ENCODE data around the gene OPN1MW. TPM values are rescaled to one million over a fixed set of nuclear protein-coding genes. Genes with fewer than 3 reads are reported as not detected.
"Not testable (repeated sequence)": the region's sequence is repeated elsewhere in the genome, so short reads cannot be mapped to it uniquely, and the experiment has no call there.

Gene OPN1MW
- total and polyA plus RNA-seq, 2 of the 13 experiments (the other 11 are each of a cell fraction or from before 2014, with no cell fraction given), result not detected

GRCh38 chrX:154219456-154219855, 37.1 kb downstream of the OPN1MW start, which contains the start of gene OPN1MW2:
TSS of gene OPN1MW2 (plus strand) at chrX:154219756. CDS start at chrX:154219816, 60 bp downstream.
- H3K4me3 ChIP-seq (replicated peaks in 1 of 3; ENCODE audit: insufficient read depth in 1 of 3, low read depth in 2 of 3, low read length in 3 of 3); intact Hi-C loops (cut with micrococcal nuclease; ENCODE audit: unreplicated experiment); H4K20me1 ChIP-seq (ENCODE audit: insufficient read depth, low read length); H3K27ac ChIP-seq (ENCODE audit: extremely low read length, insufficient read depth, low read length); H3K27me3 ChIP-seq (ENCODE audit: control insufficient read depth in 1 of 2, insufficient read depth in 2 of 2, low read length in 2 of 2); H3K4me1 ChIP-seq (ENCODE audit: insufficient read depth, low read length); FAIRE-seq; POLR2A ChIA-PET; H2AFZ ChIP-seq (ENCODE audit: low read length); H3K9me3 ChIP-seq (ENCODE audit: low read length); H3K79me2 ChIP-seq (ENCODE audit: insufficient read depth, low read length); DNase-seq (ENCODE audit: low spot score); CTCF ChIA-PET (ENCODE audit: low intra/inter-chr PET ratio, low total read pairs); H3K4me2 ChIP-seq (ENCODE audit: low read depth, low read length); BruUV-seq (replicated peaks); H3K36me3 ChIP-seq (replicated peaks in 1 of 2; ENCODE audit: control insufficient read depth in 1 of 2, insufficient read depth in 2 of 2, low read length in 2 of 2); H3K9ac ChIP-seq (ENCODE audit: insufficient read depth, low read depth, low read length); in situ Hi-C loops (cut with HindIII; ENCODE audit: extremely low pct_ligation_motif_present, low pct_unique_long_range_greater_than_20kb); ATAC-seq: not testable (repeated sequence)
- no CpG with 5 or more reads among the region's 16 CpGs for WGBS (ENCODE audit: low lambda C conversion rate)

GRCh38 chrX:154225292-154225691, 42.9 kb downstream of the OPN1MW start:
- H3K27me3 ChIP-seq (ENCODE audit: control insufficient read depth in 1 of 2, insufficient read depth in 2 of 2, low read length in 2 of 2); H4K20me1 ChIP-seq (ENCODE audit: insufficient read depth, low read length); H3K9ac ChIP-seq (ENCODE audit: insufficient read depth, low read depth, low read length); ATAC-seq; BruUV-seq (replicated peaks); H3K4me2 ChIP-seq (ENCODE audit: low read depth, low read length); DNase-seq (ENCODE audit: low spot score); H3K36me3 ChIP-seq (replicated peaks in 1 of 2; ENCODE audit: control insufficient read depth in 1 of 2, insufficient read depth in 2 of 2, low read length in 2 of 2); H2AFZ ChIP-seq (ENCODE audit: low read length); in situ Hi-C loops (cut with HindIII; ENCODE audit: extremely low pct_ligation_motif_present, low pct_unique_long_range_greater_than_20kb); H3K79me2 ChIP-seq (ENCODE audit: insufficient read depth, low read length); POLR2A ChIA-PET; CTCF ChIA-PET (ENCODE audit: low intra/inter-chr PET ratio, low total read pairs); H3K27ac ChIP-seq (ENCODE audit: extremely low read length, insufficient read depth, low read length); H3K9me3 ChIP-seq (ENCODE audit: low read length); FAIRE-seq; H3K4me3 ChIP-seq (replicated peaks in 1 of 3; ENCODE audit: insufficient read depth in 1 of 3, low read depth in 2 of 3, low read length in 3 of 3); H3K4me1 ChIP-seq (ENCODE audit: insufficient read depth, low read length); intact Hi-C loops (cut with micrococcal nuclease; ENCODE audit: unreplicated experiment): not testable (repeated sequence)
- WGBS (ENCODE audit: low lambda C conversion rate), result no CpG with 5 or more reads among the region's 6 CpGs

DNA sequence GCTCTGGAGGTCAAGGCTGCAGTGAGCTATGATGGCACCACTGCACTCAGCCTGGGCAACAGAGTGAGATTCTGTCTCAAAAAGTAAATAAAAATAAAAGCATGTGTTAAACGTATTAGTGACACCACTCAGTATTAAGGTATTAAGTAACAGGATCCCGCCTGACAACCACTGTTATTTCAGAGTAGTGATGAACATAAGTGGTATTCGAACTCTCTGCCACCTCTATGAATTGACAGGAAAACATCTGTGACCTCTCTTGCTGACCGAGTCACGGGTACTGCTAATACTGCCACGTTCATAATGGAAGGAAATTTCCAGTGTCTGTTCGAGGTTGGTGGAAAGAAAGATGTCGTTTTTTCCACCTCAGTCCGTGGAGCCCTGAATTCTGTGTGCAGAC, 44.3 kb downstream of the OPN1MW start:
- H3K79me2 ChIP-seq (ENCODE audit: insufficient read depth, low read length); H3K36me3 ChIP-seq (replicated peaks in 1 of 2; ENCODE audit: control insufficient read depth in 1 of 2, insufficient read depth in 2 of 2, low read length in 2 of 2); intact Hi-C loops (cut with micrococcal nuclease; ENCODE audit: unreplicated experiment); DNase-seq (ENCODE audit: low spot score); H3K4me1 ChIP-seq (ENCODE audit: insufficient read depth, low read length); H4K20me1 ChIP-seq (ENCODE audit: insufficient read depth, low read length); H3K4me3 ChIP-seq (replicated peaks in 1 of 3; ENCODE audit: insufficient read depth in 1 of 3, low read depth in 2 of 3, low read length in 3 of 3); H3K9me3 ChIP-seq (ENCODE audit: low read length); H3K9ac ChIP-seq (ENCODE audit: insufficient read depth, low read depth, low read length); POLR2A ChIA-PET; H3K4me2 ChIP-seq (ENCODE audit: low read depth, low read length); FAIRE-seq; in situ Hi-C loops (cut with HindIII; ENCODE audit: extremely low pct_ligation_motif_present, low pct_unique_long_range_greater_than_20kb); ATAC-seq; H3K27me3 ChIP-seq (ENCODE audit: control insufficient read depth in 1 of 2, insufficient read depth in 2 of 2, low read length in 2 of 2); H2AFZ ChIP-seq (ENCODE audit: low read length); BruUV-seq (replicated peaks); CTCF ChIA-PET (ENCODE audit: low intra/inter-chr PET ratio, low total read pairs); H3K27ac ChIP-seq (ENCODE audit: extremely low read length, insufficient read depth, low read length): not testable (repeated sequence)
- WGBS (ENCODE audit: low lambda C conversion rate), result no CpG with 5 or more reads among the region's 9 CpGs

DNA sequence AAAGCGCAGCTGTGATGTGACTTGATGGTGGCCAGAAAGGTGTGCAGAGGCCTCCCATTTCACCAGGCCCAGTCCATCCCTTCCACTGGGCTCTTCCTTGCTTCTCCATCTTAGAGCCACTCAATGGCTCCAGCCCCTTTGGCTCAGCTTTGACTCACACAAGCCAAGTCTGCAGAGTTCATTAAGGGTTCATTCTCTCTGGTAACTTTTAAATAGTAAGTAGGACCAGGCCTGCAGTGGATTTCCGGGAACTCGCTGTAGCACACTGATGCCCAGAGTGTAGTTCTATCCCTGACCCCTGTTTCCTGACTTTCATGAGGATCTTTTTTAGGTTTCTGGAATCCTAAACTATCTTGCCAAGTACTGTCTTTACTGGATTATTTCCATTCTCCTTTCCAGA, 49.0 kb downstream of the OPN1MW start:
- CTCF ChIA-PET (ENCODE audit: low intra/inter-chr PET ratio, low total read pairs); H4K20me1 ChIP-seq (ENCODE audit: insufficient read depth, low read length); H3K79me2 ChIP-seq (ENCODE audit: insufficient read depth, low read length); H3K9ac ChIP-seq (ENCODE audit: insufficient read depth, low read depth, low read length); DNase-seq (ENCODE audit: low spot score); BruUV-seq (replicated peaks); H3K27ac ChIP-seq (ENCODE audit: extremely low read length, insufficient read depth, low read length); H3K4me3 ChIP-seq (replicated peaks in 1 of 3; ENCODE audit: insufficient read depth in 1 of 3, low read depth in 2 of 3, low read length in 3 of 3); intact Hi-C loops (cut with micrococcal nuclease; ENCODE audit: unreplicated experiment); H2AFZ ChIP-seq (ENCODE audit: low read length); H3K9me3 ChIP-seq (ENCODE audit: low read length); H3K4me2 ChIP-seq (ENCODE audit: low read depth, low read length); in situ Hi-C loops (cut with HindIII; ENCODE audit: extremely low pct_ligation_motif_present, low pct_unique_long_range_greater_than_20kb); H3K27me3 ChIP-seq (ENCODE audit: control insufficient read depth in 1 of 2, insufficient read depth in 2 of 2, low read length in 2 of 2); H3K4me1 ChIP-seq (ENCODE audit: insufficient read depth, low read length); ATAC-seq; H3K36me3 ChIP-seq (replicated peaks in 1 of 2; ENCODE audit: control insufficient read depth in 1 of 2, insufficient read depth in 2 of 2, low read length in 2 of 2); POLR2A ChIA-PET; FAIRE-seq: not testable (repeated sequence)
- WGBS (ENCODE audit: low lambda C conversion rate), result no CpG with 5 or more reads among the region's 3 CpGs

Data from HepG2 (cell line).